B cell (primary cell): ENCODE measurements around the gene E2F3. TPM values are rescaled to one million over a fixed set of nuclear protein-coding genes. Genes with fewer than 3 reads are reported as not detected.

Experiments used
- ATAC-seq: fragments of 200-7000 bp; cut with Tn5 transposase; one replicate; pipeline ENCODE4 v1.10.0; 2021; ENCODE audit warnings: low read depth, mild to moderate bottlenecking, moderate number of reproducible peaks, moderate library complexity
- CTCF ChIA-PET: fragments of 350-600 bp; sonication (Branson Sonifier 250); formaldehyde crosslinking; loops from one replicate; lab custom pipeline; 2021; ENCODE audit warnings: antibody characterized with exemption, inconsistent platforms; lab: Charles Lee
- POLR2A ChIA-PET: fragments of 350-600 bp; sonication (Branson Sonifier 250); formaldehyde crosslinking; loops from one replicate; lab custom pipeline; 2021; ENCODE audit warnings: antibody characterized with exemption; lab: Charles Lee
- DNase-seq: peaks from one replicate; pipeline ENCODE4 v3.0.0; 2013
- H2AFZ ChIP-seq: 2 replicates; pipeline ENCODE4 v1.6.1; 2012; ENCODE audit warnings: mild to moderate bottlenecking, low read depth, low read length; ENCODE audit not compliant: insufficient read depth, poor library complexity, severe bottlenecking
- H3K27ac ChIP-seq, 2 donors: 1 replicate in 1 of 2; 2 replicates in 1 of 2; pipeline ENCODE4 v1.5.1; 2012 to 2013; ENCODE audit warnings: low read length in 2 of 2, mild to moderate bottlenecking in 2 of 2, moderate library complexity in 1 of 2
- H3K27me3 ChIP-seq, 4 experiments: fragments of 200-600 bp in 1 of 4; sonication (generic) in 1 of 4; replicated peaks in 1 of 4; 1 replicate in 2 of 4; 2 replicates in 2 of 4; pipeline versions ENCODE4 v1.6.1 to v1.7.0; 2013 to 2016; ENCODE audit warnings: low read length in 3 of 4, mild to moderate bottlenecking in 2 of 4, mixed read lengths in 1 of 4, moderate library complexity in 1 of 4; ENCODE audit not compliant: insufficient read depth in 4 of 4, control insufficient read depth in 3 of 4; ENCODE audit errors: control extremely low read depth in 1 of 4
- H3K36me3 ChIP-seq, 2 experiments: replicated peaks in 1 of 2; 1 replicate in 1 of 2; 2 replicates in 1 of 2; pipeline versions ENCODE4 v1.6.1 to v1.7.1; 2013; ENCODE audit warnings: low read length in 1 of 2; ENCODE audit not compliant: insufficient read depth in 2 of 2, control insufficient read depth in 1 of 2; ENCODE audit errors: control extremely low read depth in 1 of 2, extremely low read depth in 1 of 2
- H3K4me1 ChIP-seq, 2 donors: fragments of 200-600 bp in 1 of 2; sonication (generic) in 1 of 2; 1 replicate in 1 of 2; 2 replicates in 1 of 2; pipeline versions ENCODE4 v1.5.1 to v1.6.1; 2013 to 2017; ENCODE audit warnings: low read length in 2 of 2; ENCODE audit not compliant: control insufficient read depth in 2 of 2, insufficient read depth in 2 of 2
- H3K4me2 ChIP-seq: replicated peaks from 2 replicates; pipeline ENCODE3; 2012; ENCODE audit warnings: mild to moderate bottlenecking, low read depth, low read length; ENCODE audit not compliant: poor library complexity, severe bottlenecking
- H3K4me3 ChIP-seq, 5 experiments: fragments of 200-600 bp in 1 of 5; sonication (generic) in 1 of 5; 1 replicate in 3 of 5; 2 replicates in 2 of 5; pipeline versions ENCODE4 v1.5.1 to v1.7.0; 2011 to 2016; ENCODE audit warnings: low read length in 4 of 5, mild to moderate bottlenecking in 4 of 5, low read depth in 2 of 5, control low read depth in 1 of 5, moderate library complexity in 1 of 5; ENCODE audit not compliant: insufficient read depth in 1 of 5; ENCODE audit errors: control extremely low read depth in 1 of 5, extremely low read depth in 1 of 5
- H3K79me2 ChIP-seq: fragments of 200-600 bp; sonication (generic); one replicate; pipeline ENCODE4 v1.6.0; 2016; ENCODE audit warnings: low read length; ENCODE audit not compliant: control insufficient read depth, insufficient read depth
- H3K9ac ChIP-seq: fragments of 200-600 bp; sonication (generic); 2 replicates; pipeline ENCODE4 v1.6.1; 2017; ENCODE audit warnings: mild to moderate bottlenecking, low read length, moderate library complexity
- H3K9me3 ChIP-seq, 3 donors: one replicate each; pipeline versions ENCODE4 v1.6.1 to v1.7.1; 2013; ENCODE audit warnings: low read length in 2 of 3; ENCODE audit not compliant: control insufficient read depth in 2 of 3, insufficient read depth in 1 of 3; ENCODE audit errors: control extremely low read depth in 1 of 3
- H4K20me1 ChIP-seq: 2 replicates; pipeline ENCODE4 v1.6.0; 2012; ENCODE audit warnings: mild to moderate bottlenecking, low read length; ENCODE audit not compliant: insufficient read depth, control insufficient read depth, poor library complexity, severe bottlenecking
- H3K27ac Mint-ChIP-seq: one replicate; pipeline ENCODE4 v1.8.0; 2021; ENCODE audit warnings: mixed read lengths
- H3K27me3 Mint-ChIP-seq: one replicate; pipeline ENCODE4 v1.8.0; 2021; ENCODE audit warnings: mixed read lengths
- H3K4me1 Mint-ChIP-seq: one replicate; pipeline ENCODE4 v1.8.0; 2021; ENCODE audit warnings: mixed read lengths
- H3K4me3 Mint-ChIP-seq: one replicate; pipeline ENCODE4 v1.8.0; 2021; ENCODE audit warnings: mixed read lengths
- H3K9me3 Mint-ChIP-seq: one replicate; pipeline ENCODE4 v1.8.0; 2022; ENCODE audit warnings: mixed read lengths; ENCODE audit not compliant: insufficient read depth
- EZH2 ChIP-seq: IDR thresholded peaks from 2 replicates; pipeline ENCODE4 v1.6.1; 2012; ENCODE audit warnings: borderline replicate concordance, low read depth, mild to moderate bottlenecking, moderate library complexity, low read length; ENCODE audit not compliant: insufficient read depth, poor library complexity, severe bottlenecking
- WGBS: methylation state at CpG from one replicate; pipeline ENCODE4 v1.1.5; 2013; ENCODE audit warnings: missing lambda C conversion rate; ENCODE audit not compliant: insufficient coverage; 5-methylcytosine and 5-hydroxymethylcytosine counted together
- intact Hi-C: fragments of 100-400 bp; cut with micrococcal nuclease; formaldehyde crosslinking; loops from one replicate; pipeline ENCODE4 v1.10.0; 2022
- polyA plus RNA-seq: library from polyadenylated mRNA; depleted of rRNA; stranded (reverse); fragments of >200 nt; gene quantifications from 2 replicates; pipeline ENCODE4 v1.2.3, GENCODE V29; 2012
- total RNA-seq, 2 donors: library from RNA; stranded (reverse); fragments of 120-200 nt in 1 of 2; gene quantifications; 1 replicate in 1 of 2; 2 replicates in 1 of 2; pipeline versions ENCODE4 v1.2.3 to v1.2.4, GENCODE V29; 2013 to 2022
- TF ChIP-seq, protein P1 (sequence below): fragments of 200-600 bp; IDR thresholded peaks from one replicate; pipeline ENCODE4 v1.8.0; 2022; ENCODE audit warnings: antibody characterized with exemption, mild to moderate bottlenecking

The E2F3 gene
- total and polyA plus RNA-seq, 2 donors (not counting 1 experiment from before 2014, with no cell fraction given), result 2.2 to 8.3 TPM

DNA sequence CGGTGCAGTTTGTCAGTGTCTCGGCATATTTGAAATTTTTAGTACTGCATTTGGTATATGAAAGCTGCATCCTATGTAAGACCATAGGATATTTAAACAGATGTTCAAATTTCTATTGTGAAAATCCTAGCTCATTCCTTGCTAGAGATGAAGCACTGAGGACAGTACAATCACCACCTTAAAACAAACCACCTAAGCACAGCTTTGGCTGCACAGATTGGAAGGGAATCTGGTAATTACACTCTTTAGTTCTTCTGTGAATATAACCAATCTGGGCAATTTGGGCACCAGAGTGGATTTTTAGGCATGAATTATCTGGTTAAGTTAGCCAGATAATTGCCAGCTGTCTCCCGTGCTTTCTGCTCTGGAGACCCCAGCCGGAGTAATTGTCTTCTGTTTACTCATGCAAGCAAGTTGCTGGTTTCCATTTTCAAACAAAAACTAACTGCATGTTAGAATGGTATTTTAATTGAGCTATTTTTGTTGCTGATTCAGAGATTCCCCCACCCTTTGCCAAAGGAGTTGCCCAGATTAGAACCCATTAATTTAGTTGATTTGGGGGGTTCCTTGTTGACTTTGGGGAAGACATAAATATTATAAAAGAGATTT lies 36.9 kb downstream of the E2F3 start:
- DNase-seq (no peak), ATAC-seq (no peak)
- Histone ChIP-seq H3K27ac (no peak overlapping the region), H3K9me3 (peaks cover 0 to 6% (median 0%) of the 10 kb centered on the region in 3 donors), H3K79me2 (peaks cover 50% of the 10 kb centered on the region), H4K20me1 (no peaks in the 10 kb centered on the region), H3K4me1 (no peaks in the 10 kb centered on the region), H3K9ac (no peak overlapping the region), H3K27me3 (no peaks in the 10 kb centered on the region), H3K4me3 (no peak overlapping the region), H2AFZ (no peak overlapping the region), H3K36me3 (peaks cover 0 to 3% of the 10 kb centered on the region in 2 experiments), H3K4me2 (no peak overlapping the region)
- intact Hi-C loops, result no loop called here
- POLR2A ChIA-PET, result no interaction called here
- Mint-ChIP-seq H3K4me1 (peaks cover 2% of the 10 kb centered on the region), H3K27ac (no peak overlapping the region), H3K27me3 (no peaks in the 10 kb centered on the region), H3K4me3 (no peak overlapping the region), H3K9me3 (no peaks in the 10 kb centered on the region)
- CTCF ChIA-PET, result no interaction called here
- no CpG with 5 or more reads among the region's 4 CpGs for WGBS
- TF ChIP-seq, protein P1, sequence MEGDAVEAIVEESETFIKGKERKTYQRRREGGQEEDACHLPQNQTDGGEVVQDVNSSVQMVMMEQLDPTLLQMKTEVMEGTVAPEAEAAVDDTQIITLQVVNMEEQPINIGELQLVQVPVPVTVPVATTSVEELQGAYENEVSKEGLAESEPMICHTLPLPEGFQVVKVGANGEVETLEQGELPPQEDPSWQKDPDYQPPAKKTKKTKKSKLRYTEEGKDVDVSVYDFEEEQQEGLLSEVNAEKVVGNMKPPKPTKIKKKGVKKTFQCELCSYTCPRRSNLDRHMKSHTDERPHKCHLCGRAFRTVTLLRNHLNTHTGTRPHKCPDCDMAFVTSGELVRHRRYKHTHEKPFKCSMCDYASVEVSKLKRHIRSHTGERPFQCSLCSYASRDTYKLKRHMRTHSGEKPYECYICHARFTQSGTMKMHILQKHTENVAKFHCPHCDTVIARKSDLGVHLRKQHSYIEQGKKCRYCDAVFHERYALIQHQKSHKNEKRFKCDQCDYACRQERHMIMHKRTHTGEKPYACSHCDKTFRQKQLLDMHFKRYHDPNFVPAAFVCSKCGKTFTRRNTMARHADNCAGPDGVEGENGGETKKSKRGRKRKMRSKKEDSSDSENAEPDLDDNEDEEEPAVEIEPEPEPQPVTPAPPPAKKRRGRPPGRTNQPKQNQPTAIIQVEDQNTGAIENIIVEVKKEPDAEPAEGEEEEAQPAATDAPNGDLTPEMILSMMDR, result no peak
- no peak for TF ChIP-seq EZH2

DNA sequence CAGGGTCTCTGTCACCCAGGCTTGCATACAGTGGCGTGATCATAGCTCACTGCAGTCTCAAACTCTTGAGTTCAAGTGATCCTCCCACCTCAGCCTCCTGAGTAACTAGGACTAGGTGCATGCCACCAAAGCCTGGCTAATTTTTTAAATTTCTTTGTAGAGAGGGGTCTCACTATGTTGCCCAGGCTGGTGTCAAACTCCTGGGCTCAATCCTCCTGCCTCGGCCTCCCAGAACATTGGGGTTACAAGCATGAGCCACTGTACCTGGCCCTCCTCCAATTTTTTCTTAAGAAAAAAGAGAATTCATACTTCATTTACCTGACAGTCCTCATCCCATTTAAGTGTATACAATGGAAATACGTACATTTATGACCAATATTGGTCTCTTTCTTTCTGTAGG lies 37.9 kb downstream of the E2F3 start:
- no peaks in the 10 kb centered on the region for H3K4me1 ChIP-seq
- no peaks in the 10 kb centered on the region for H3K27me3 ChIP-seq
- no peak overlapping the region for H3K4me3 ChIP-seq
- no peak for TF ChIP-seq EZH2
- TF ChIP-seq, protein P1, result no peak
- peaks cover 0 to 6% (median 0%) of the 10 kb centered on the region in 3 donors for H3K9me3 ChIP-seq
- no peak overlapping the region for H3K27ac Mint-ChIP-seq
- no peak for ATAC-seq
- H3K4me3 Mint-ChIP-seq, result no peak overlapping the region
- no peaks in the 10 kb centered on the region for H3K9me3 Mint-ChIP-seq
- no peak overlapping the region for H2AFZ ChIP-seq
- peaks cover 0 to 3% of the 10 kb centered on the region in 2 experiments for H3K36me3 ChIP-seq
- no peak overlapping the region for H3K4me2 ChIP-seq
- H3K9ac ChIP-seq, result no peak overlapping the region
- 100% methylated on average over 1 of the region's 3 CpGs for WGBS
- DNase-seq, result no peak
- CTCF ChIA-PET, result no interaction called here
- no peak overlapping the region for H3K27ac ChIP-seq
- H3K4me1 Mint-ChIP-seq, result peaks cover 2% of the 10 kb centered on the region
- POLR2A ChIA-PET, result no interaction called here
- H3K27me3 Mint-ChIP-seq, result no peaks in the 10 kb centered on the region
- intact Hi-C loops, result no loop called here
- peaks cover 52% of the 10 kb centered on the region for H3K79me2 ChIP-seq
- H4K20me1 ChIP-seq, result no peaks in the 10 kb centered on the region
